DOHH2 (cell line): ENCODE measurements around the gene SHQ1.

Source experiments
- H3F3A ChIP-seq: fragments of 200-600 bp; sonication (generic), shearing (Covaris generic); 2 replicates; pipeline ENCODE4 v1.6.0; 2016; ENCODE audit warnings: antibody characterized with exemption, mild to moderate bottlenecking; ENCODE audit not compliant: control insufficient read depth, insufficient read depth
- H3K27ac ChIP-seq: fragments of 200-600 bp; sonication (generic); 2 replicates; pipeline ENCODE4 v1.5.1; 2014; ENCODE audit warnings: low read depth, mild to moderate bottlenecking, low read length, moderate library complexity
- H3K27me3 ChIP-seq: fragments of 200-600 bp; sonication (generic); 2 replicates; pipeline ENCODE4 v1.6.1; 2014; ENCODE audit warnings: mild to moderate bottlenecking, low read length, mixed read lengths; ENCODE audit not compliant: control insufficient read depth
- H3K36me3 ChIP-seq: fragments of 200-600 bp; sonication (generic); 2 replicates; pipeline ENCODE4 v1.6.1; 2014; ENCODE audit warnings: mild to moderate bottlenecking, low read length, moderate library complexity, mixed read lengths; ENCODE audit not compliant: control insufficient read depth
- H3K4me1 ChIP-seq: fragments of 200-600 bp; sonication (generic); 2 replicates; pipeline ENCODE4 v1.6.1; 2014; ENCODE audit warnings: mild to moderate bottlenecking, low read length, mixed read lengths; ENCODE audit not compliant: control insufficient read depth
- H3K4me2 ChIP-seq: fragments of 200-600 bp; sonication (generic); 2 replicates; pipeline ENCODE4 v1.6.0; 2014; ENCODE audit warnings: mild to moderate bottlenecking, low read length, moderate library complexity
- H3K4me3 ChIP-seq: fragments of 200-600 bp; sonication (generic); 2 replicates; pipeline ENCODE4 v1.5.1; 2014; ENCODE audit warnings: mild to moderate bottlenecking, low read length, mixed read lengths
- H3K79me2 ChIP-seq: fragments of 200-600 bp; sonication (generic); 2 replicates; pipeline ENCODE4 v1.6.1; 2014; ENCODE audit warnings: mild to moderate bottlenecking, low read length, mixed read lengths; ENCODE audit not compliant: control insufficient read depth
- H3K9me2 ChIP-seq: fragments of 200-600 bp; sonication (generic); replicated peaks from 2 replicates; pipeline ENCODE4 v1.6.1; 2014; ENCODE audit warnings: mild to moderate bottlenecking, low read length, mixed read lengths; ENCODE audit not compliant: control insufficient read depth
- H3K9me3 ChIP-seq: fragments of 200-600 bp; sonication (generic); 2 replicates; pipeline ENCODE4 v1.6.1; 2014; ENCODE audit warnings: antibody characterized with exemption, low read length, mixed read lengths; ENCODE audit not compliant: control insufficient read depth, insufficient read depth
- H4K20me1 ChIP-seq: fragments of 200-600 bp; sonication (generic); 2 replicates; pipeline ENCODE4 v1.6.0; 2014; ENCODE audit warnings: low read depth, mild to moderate bottlenecking, antibody characterized with exemption, low read length, moderate library complexity; ENCODE audit not compliant: control insufficient read depth, insufficient read depth
- CTCF ChIP-seq: fragments of 200-600 bp; sonication (generic); IDR thresholded peaks from one replicate; pipeline ENCODE4 v1.5.1; 2014; ENCODE audit warnings: antibody characterized with exemption, mild to moderate bottlenecking, low read depth, low read length; ENCODE audit not compliant: poor library complexity, severe bottlenecking
- EZH2phosphoT487 ChIP-seq: fragments of 200-600 bp; sonication (generic); IDR thresholded peaks from 2 replicates; pipeline ENCODE4 v1.6.1; 2017; ENCODE audit warnings: borderline replicate concordance, mild to moderate bottlenecking, antibody characterized with exemption, low read length, moderate library complexity, mixed read lengths

The SHQ1 gene

GRCh38 chr3:72804361-72804760, 43.9 kb downstream of the SHQ1 start:
- no peaks in the 10 kb centered on the region for H3F3A ChIP-seq
- H3K79me2 ChIP-seq, result no peaks in the 10 kb centered on the region
- H3K27ac ChIP-seq, result no peak overlapping the region
- H3K4me1 ChIP-seq, result peaks cover 14% of the 10 kb centered on the region
- peaks cover 6% of the 10 kb centered on the region for H3K36me3 ChIP-seq
- no peaks in the 10 kb centered on the region for H3K27me3 ChIP-seq
- no peak overlapping the region for H3K4me2 ChIP-seq
- no peaks in the 10 kb centered on the region for H3K9me2 ChIP-seq
- no peaks in the 10 kb centered on the region for H4K20me1 ChIP-seq
- no peak for TF ChIP-seq CTCF
- no peak for TF ChIP-seq EZH2phosphoT487
- no peak overlapping the region for H3K4me3 ChIP-seq
- no peaks in the 10 kb centered on the region for H3K9me3 ChIP-seq

GRCh38 chr3:72803573-72803972, 44.7 kb downstream of the SHQ1 start:
- no peak overlapping the region for H3K27ac ChIP-seq
- H3K4me1 ChIP-seq, result peaks cover 14% of the 10 kb centered on the region
- no peak overlapping the region for H3K4me2 ChIP-seq
- no peaks in the 10 kb centered on the region for H3K9me3 ChIP-seq
- H3K4me3 ChIP-seq, result no peak overlapping the region
- no peaks in the 10 kb centered on the region for H3K9me2 ChIP-seq
- H3K36me3 ChIP-seq, result peaks cover 3% of the 10 kb centered on the region; the same call in 1 of the 2 replicates
- no peaks in the 10 kb centered on the region for H4K20me1 ChIP-seq
- H3K27me3 ChIP-seq, result no peaks in the 10 kb centered on the region
- TF ChIP-seq CTCF (no peak), EZH2phosphoT487 (no peak)
- H3K79me2 ChIP-seq, result no peaks in the 10 kb centered on the region
- H3F3A ChIP-seq, result no peaks in the 10 kb centered on the region

GRCh38 chr3:72802001-72802400, 46.2 kb downstream of the SHQ1 start:
- Histone ChIP-seq H3F3A (no peaks in the 10 kb centered on the region), H3K9me2 (no peaks in the 10 kb centered on the region), H4K20me1 (no peaks in the 10 kb centered on the region), H3K4me3 (no peak overlapping the region), H3K4me1 (peaks cover 14% of the 10 kb centered on the region), H3K36me3 (peaks cover 3% of the 10 kb centered on the region; the same call in 1 of the 2 replicates), H3K79me2 (no peaks in the 10 kb centered on the region), H3K27me3 (no peaks in the 10 kb centered on the region), H3K9me3 (no peaks in the 10 kb centered on the region), H3K27ac (no peak overlapping the region), H3K4me2 (no peak overlapping the region)
- TF ChIP-seq CTCF (no peak), EZH2phosphoT487 (no peak)
